Measurements from ENCODE around the gene CUBN. TPM values are rescaled to one million over a fixed set of nuclear protein-coding genes. Genes with fewer than 3 reads are reported as not detected.

Gene CUBN
- total and polyA plus RNA-seq, 9 of the 15 experiments (the other 6 are each of a cell fraction or from before 2014, with no cell fraction given): 0.04 to 0.33 (median 0.09) TPM

- ATAC-seq: no peak
- Histone ChIP-seq H3K9me3 (replicated peaks; ENCODE audit: control insufficient read depth, insufficient read depth, low read depth, low read length) (0 out of 2 replicates have a peak, but pooled peaks cover 2% of the 10 kb centered on the region), H3K27me3 (ENCODE audit: control insufficient read depth in 2 of 2, insufficient read depth in 2 of 2, low read length in 2 of 2) (no peaks in the 10 kb centered on the region), H3K79me2 (ENCODE audit: control insufficient read depth, insufficient read depth, low read length) (no peaks in the 10 kb centered on the region), H3K4me3 (no peak overlapping the region), H3K36me3 (ENCODE audit: control insufficient read depth, insufficient read depth, low read length) (no peaks in the 10 kb centered on the region), H2AFZ (ENCODE audit: low read depth, low read length) (no peak overlapping the region), H4K20me1 (replicated peaks; ENCODE audit: control insufficient read depth, insufficient read depth, low read length) (no peaks in the 10 kb centered on the region), H3K4me1 (replicated peaks in 1 of 2; ENCODE audit: control insufficient read depth in 2 of 2, insufficient read depth in 2 of 2, low read length in 2 of 2) (peaks cover 0 to 7% of the 10 kb centered on the region in 2 experiments; a peak in 3 of 5 replicates), H3K27ac (ENCODE audit: extremely low read depth, low read depth, low read length) (no peak overlapping the region), H3K4me2 (ENCODE audit: insufficient read depth, low read length) (no peak overlapping the region), H3K9me1 (ENCODE audit: control insufficient read depth, insufficient read depth, low read length) (no peaks in the 10 kb centered on the region), H3K9ac (ENCODE audit: insufficient read depth in 1 of 2, low read depth in 2 of 2, low read length in 2 of 2) (no peak overlapping the region)
- ChIA-PET CTCF (ENCODE audit: low intra/inter-chr PET ratio) (no interaction called here), POLR2A (interaction anchor here (1.3 kb wide), 1 partner anchor 10 kb away, joined by 3 read pairs; no protein-coding TSS in a partner anchor)
- TF ChIP-seq DIDO1 (tag; IDR thresholded peaks at IDR 0.05; ENCODE audit: low read depth) (no peak), CBX1 (IDR thresholded peaks at IDR 0.05; ENCODE audit: low read depth) (no peak), PHB2 (IDR thresholded peaks at IDR 0.05; ENCODE audit: low read depth) (no peak), SMAD2 (IDR thresholded peaks at IDR 0.05; ENCODE audit: low read depth, low read length) (no peak), RAD51 (IDR thresholded peaks at IDR 0.05; ENCODE audit: borderline replicate concordance, low read depth) (no peak), PCBP2 (IDR thresholded peaks at IDR 0.05; ENCODE audit: low read depth, low read length, poor library complexity, severe bottlenecking) (no peak), NR2C2 (CRISPR knock-in tag; IDR thresholded peaks at IDR 0.05) (no peak), NR2C2 (tag; IDR thresholded peaks at IDR 0.05) (no peak), SRSF1 (IDR thresholded peaks at IDR 0.05; ENCODE audit: low read depth, low read length) (no peak)
- TF ChIP-seq, protein P1, sequence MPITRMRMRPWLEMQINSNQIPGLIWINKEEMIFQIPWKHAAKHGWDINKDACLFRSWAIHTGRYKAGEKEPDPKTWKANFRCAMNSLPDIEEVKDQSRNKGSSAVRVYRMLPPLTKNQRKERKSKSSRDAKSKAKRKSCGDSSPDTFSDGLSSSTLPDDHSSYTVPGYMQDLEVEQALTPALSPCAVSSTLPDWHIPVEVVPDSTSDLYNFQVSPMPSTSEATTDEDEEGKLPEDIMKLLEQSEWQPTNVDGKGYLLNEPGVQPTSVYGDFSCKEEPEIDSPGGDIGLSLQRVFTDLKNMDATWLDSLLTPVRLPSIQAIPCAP (CRISPR knock-in tag; IDR thresholded peaks at IDR 0.05; ENCODE audit: borderline replicate concordance): no peak
- TF ChIP-seq, protein P2, sequence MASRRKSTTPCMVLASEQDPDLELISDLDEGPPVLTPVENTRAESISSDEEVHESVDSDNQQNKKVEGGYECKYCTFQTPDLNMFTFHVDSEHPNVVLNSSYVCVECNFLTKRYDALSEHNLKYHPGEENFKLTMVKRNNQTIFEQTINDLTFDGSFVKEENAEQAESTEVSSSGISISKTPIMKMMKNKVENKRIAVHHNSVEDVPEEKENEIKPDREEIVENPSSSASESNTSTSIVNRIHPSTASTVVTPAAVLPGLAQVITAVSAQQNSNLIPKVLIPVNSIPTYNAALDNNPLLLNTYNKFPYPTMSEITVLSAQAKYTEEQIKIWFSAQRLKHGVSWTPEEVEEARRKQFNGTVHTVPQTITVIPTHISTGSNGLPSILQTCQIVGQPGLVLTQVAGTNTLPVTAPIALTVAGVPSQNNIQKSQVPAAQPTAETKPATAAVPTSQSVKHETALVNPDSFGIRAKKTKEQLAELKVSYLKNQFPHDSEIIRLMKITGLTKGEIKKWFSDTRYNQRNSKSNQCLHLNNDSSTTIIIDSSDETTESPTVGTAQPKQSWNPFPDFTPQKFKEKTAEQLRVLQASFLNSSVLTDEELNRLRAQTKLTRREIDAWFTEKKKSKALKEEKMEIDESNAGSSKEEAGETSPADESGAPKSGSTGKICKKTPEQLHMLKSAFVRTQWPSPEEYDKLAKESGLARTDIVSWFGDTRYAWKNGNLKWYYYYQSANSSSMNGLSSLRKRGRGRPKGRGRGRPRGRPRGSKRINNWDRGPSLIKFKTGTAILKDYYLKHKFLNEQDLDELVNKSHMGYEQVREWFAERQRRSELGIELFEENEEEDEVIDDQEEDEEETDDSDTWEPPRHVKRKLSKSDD (conservative IDR thresholded peaks at IDR 0.05; ENCODE audit: low read length): no peak
- 66% methylated on average over 3 of the region's 5 CpGs for WGBS (ENCODE audit: insufficient coverage, low coverage, missing lambda C conversion rate)
- in situ Hi-C loops (cut with MboI) (no loop called here), intact Hi-C loops (cut with micrococcal nuclease) (no loop called here)
- BruUV-seq (replicated peaks): no TSS peak
- no peak for DNase-seq (ENCODE audit: extremely low read depth in 1 of 4, low spot score in 3 of 4)
- FAIRE-seq: no peak
Measured at GRCh38 chr10:16986082-16986405, 143.6 kb downstream of the CUBN start.

All from K562 (cell line).